DOHH2 (cell line): ENCODE results near the gene ITGA3.

Source experiments
- EZH2phosphoT487 ChIP-seq: fragments of 200-600 bp; sonication (generic); IDR thresholded peaks from 2 replicates; pipeline ENCODE4 v1.6.1; 2017; ENCODE audit warnings: borderline replicate concordance, mild to moderate bottlenecking, antibody characterized with exemption, low read length, moderate library complexity, mixed read lengths
- TF ChIP-seq, protein P1 (sequence below): fragments of 200-600 bp; sonication (generic); IDR thresholded peaks from one replicate; pipeline ENCODE4 v1.5.1; 2014; ENCODE audit warnings: antibody characterized with exemption, mild to moderate bottlenecking, low read depth, low read length; ENCODE audit not compliant: poor library complexity, severe bottlenecking

DNA sequence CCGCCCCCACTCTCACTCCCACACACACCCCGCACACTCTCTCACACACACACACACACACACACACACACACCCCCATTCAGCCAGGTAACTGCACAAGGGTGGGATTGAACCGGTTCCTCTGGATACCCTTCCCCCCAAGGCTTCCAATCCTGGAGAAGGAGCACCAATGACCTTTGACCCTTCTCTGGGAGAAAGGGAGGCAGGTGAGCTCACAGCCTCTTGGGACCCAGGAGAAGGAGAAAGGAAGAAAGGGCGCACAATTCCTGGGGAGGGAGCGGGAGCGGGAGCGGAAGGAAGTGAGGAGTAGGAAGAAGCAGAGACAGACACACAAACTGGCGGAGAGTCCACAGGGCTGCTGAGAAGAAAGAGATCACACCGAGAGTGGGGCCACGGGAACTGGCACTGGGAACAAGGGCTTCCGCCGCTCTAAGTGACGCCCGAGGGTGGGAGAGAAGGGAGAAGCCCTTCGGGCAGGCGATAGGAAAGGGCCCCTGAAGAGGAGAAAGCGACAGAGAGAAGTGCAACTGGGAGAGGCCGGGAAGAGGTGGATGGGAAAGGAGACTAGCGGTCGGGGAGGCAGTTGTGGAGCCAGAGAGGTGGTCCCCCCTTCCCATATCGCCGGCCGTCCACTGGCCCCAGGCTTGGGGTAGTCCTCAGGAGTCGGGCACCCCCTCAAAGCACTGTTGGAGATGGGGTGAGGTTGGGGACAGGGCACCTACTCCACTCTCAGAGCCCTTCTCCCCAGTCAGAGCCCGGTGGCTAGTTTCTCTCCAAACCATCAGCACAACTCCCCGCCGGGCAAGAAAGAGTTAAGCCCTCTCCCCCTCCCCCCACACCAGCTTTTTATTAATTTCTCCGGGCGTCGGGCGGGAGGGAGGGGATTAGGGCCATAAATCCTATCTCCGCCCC is 72.8 kb downstream of the ITGA3 start:
- TF ChIP-seq, protein P1, sequence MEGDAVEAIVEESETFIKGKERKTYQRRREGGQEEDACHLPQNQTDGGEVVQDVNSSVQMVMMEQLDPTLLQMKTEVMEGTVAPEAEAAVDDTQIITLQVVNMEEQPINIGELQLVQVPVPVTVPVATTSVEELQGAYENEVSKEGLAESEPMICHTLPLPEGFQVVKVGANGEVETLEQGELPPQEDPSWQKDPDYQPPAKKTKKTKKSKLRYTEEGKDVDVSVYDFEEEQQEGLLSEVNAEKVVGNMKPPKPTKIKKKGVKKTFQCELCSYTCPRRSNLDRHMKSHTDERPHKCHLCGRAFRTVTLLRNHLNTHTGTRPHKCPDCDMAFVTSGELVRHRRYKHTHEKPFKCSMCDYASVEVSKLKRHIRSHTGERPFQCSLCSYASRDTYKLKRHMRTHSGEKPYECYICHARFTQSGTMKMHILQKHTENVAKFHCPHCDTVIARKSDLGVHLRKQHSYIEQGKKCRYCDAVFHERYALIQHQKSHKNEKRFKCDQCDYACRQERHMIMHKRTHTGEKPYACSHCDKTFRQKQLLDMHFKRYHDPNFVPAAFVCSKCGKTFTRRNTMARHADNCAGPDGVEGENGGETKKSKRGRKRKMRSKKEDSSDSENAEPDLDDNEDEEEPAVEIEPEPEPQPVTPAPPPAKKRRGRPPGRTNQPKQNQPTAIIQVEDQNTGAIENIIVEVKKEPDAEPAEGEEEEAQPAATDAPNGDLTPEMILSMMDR: no peak
- no peak; the same call in 1 of the 2 replicates for TF ChIP-seq EZH2phosphoT487
